ENCODE results near the gene CAPS2.

CAPS2 gene

DNA sequence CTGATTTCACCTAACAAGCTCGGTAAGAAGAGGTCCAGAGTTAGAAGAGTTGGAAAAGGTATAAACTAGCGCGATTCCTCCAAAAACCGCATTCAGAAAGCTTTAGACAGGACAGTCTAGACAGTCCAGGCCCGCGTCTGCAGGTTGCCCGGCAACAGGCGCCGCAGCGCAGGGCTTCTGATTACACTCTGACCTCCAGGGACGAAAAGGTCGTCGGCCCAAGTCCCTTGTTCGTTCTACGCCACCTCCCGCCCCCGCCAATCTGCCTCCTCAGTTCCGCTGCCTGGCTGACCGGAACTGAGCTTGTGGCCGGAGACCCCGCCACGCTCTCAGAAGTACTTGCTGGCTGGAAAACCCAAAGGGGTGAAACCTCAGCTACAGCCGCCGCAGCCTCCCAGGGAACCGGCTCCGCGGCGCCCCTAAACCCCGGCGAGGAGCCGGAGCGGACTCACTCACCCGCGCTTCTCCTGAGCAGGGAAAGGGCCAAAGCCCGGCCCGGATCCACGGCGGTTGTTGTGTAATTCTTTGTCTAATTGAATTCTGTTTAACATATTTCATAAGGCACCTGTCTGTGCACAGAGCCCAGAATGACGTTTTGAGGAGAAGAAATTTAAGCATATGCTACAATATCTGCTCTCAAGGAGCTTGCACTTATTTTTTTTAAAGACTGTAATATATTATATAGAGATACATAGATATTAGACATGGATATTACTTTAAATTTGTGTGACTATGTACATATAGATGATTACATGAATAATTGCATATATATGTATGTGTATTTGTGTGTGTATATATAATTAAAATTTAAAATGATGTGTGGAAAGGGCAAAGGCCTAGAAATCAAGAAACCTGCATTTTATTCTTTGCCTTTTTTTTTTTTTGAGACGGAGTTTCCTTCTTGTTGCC lies at the start of gene CAPS2 (continued):
- TF ChIP-seq, protein P1, sequence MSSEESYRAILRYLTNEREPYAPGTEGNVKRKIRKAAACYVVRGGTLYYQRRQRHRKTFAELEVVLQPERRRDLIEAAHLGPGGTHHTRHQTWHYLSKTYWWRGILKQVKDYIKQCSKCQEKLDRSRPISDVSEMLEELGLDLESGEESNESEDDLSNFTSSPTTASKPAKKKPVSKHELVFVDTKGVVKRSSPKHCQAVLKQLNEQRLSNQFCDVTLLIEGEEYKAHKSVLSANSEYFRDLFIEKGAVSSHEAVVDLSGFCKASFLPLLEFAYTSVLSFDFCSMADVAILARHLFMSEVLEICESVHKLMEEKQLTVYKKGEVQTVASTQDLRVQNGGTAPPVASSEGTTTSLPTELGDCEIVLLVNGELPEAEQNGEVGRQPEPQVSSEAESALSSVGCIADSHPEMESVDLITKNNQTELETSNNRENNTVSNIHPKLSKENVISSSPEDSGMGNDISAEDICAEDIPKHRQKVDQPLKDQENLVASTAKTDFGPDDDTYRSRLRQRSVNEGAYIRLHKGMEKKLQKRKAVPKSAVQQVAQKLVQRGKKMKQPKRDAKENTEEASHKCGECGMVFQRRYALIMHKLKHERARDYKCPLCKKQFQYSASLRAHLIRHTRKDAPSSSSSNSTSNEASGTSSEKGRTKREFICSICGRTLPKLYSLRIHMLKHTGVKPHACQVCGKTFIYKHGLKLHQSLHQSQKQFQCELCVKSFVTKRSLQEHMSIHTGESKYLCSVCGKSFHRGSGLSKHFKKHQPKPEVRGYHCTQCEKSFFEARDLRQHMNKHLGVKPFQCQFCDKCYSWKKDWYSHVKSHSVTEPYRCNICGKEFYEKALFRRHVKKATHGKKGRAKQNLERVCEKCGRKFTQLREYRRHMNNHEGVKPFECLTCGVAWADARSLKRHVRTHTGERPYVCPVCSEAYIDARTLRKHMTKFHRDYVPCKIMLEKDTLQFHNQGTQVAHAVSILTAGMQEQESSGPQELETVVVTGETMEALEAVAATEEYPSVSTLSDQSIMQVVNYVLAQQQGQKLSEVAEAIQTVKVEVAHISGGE (tag by site-specific recombination; conservative IDR thresholded peaks at IDR 0.05; ENCODE audit: low read depth) = no peak
- TF ChIP-seq ZNF677 (tag by site-specific recombination; IDR thresholded peaks at IDR 0.05) = no peak
- no peak for TF ChIP-seq ZNF596 (tag by site-specific recombination; IDR thresholded peaks at IDR 0.05)
- TF ChIP-seq, protein P2, sequence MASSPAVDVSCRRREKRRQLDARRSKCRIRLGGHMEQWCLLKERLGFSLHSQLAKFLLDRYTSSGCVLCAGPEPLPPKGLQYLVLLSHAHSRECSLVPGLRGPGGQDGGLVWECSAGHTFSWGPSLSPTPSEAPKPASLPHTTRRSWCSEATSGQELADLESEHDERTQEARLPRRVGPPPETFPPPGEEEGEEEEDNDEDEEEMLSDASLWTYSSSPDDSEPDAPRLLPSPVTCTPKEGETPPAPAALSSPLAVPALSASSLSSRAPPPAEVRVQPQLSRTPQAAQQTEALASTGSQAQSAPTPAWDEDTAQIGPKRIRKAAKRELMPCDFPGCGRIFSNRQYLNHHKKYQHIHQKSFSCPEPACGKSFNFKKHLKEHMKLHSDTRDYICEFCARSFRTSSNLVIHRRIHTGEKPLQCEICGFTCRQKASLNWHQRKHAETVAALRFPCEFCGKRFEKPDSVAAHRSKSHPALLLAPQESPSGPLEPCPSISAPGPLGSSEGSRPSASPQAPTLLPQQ (tag by site-specific recombination; IDR thresholded peaks at IDR 0.05) = peak; percentile 68; the same call in 1 of the 2 replicates
- TF ChIP-seq, protein P3, sequence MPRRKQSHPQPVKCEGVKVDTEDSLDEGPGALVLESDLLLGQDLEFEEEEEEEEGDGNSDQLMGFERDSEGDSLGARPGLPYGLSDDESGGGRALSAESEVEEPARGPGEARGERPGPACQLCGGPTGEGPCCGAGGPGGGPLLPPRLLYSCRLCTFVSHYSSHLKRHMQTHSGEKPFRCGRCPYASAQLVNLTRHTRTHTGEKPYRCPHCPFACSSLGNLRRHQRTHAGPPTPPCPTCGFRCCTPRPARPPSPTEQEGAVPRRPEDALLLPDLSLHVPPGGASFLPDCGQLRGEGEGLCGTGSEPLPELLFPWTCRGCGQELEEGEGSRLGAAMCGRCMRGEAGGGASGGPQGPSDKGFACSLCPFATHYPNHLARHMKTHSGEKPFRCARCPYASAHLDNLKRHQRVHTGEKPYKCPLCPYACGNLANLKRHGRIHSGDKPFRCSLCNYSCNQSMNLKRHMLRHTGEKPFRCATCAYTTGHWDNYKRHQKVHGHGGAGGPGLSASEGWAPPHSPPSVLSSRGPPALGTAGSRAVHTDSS (tag by site-specific recombination; IDR thresholded peaks at IDR 0.05) = no peak
- peak; percentile 25 for TF ChIP-seq SP2 (tag by site-specific recombination; IDR thresholded peaks at IDR 0.05)
- TF ChIP-seq, protein P4, sequence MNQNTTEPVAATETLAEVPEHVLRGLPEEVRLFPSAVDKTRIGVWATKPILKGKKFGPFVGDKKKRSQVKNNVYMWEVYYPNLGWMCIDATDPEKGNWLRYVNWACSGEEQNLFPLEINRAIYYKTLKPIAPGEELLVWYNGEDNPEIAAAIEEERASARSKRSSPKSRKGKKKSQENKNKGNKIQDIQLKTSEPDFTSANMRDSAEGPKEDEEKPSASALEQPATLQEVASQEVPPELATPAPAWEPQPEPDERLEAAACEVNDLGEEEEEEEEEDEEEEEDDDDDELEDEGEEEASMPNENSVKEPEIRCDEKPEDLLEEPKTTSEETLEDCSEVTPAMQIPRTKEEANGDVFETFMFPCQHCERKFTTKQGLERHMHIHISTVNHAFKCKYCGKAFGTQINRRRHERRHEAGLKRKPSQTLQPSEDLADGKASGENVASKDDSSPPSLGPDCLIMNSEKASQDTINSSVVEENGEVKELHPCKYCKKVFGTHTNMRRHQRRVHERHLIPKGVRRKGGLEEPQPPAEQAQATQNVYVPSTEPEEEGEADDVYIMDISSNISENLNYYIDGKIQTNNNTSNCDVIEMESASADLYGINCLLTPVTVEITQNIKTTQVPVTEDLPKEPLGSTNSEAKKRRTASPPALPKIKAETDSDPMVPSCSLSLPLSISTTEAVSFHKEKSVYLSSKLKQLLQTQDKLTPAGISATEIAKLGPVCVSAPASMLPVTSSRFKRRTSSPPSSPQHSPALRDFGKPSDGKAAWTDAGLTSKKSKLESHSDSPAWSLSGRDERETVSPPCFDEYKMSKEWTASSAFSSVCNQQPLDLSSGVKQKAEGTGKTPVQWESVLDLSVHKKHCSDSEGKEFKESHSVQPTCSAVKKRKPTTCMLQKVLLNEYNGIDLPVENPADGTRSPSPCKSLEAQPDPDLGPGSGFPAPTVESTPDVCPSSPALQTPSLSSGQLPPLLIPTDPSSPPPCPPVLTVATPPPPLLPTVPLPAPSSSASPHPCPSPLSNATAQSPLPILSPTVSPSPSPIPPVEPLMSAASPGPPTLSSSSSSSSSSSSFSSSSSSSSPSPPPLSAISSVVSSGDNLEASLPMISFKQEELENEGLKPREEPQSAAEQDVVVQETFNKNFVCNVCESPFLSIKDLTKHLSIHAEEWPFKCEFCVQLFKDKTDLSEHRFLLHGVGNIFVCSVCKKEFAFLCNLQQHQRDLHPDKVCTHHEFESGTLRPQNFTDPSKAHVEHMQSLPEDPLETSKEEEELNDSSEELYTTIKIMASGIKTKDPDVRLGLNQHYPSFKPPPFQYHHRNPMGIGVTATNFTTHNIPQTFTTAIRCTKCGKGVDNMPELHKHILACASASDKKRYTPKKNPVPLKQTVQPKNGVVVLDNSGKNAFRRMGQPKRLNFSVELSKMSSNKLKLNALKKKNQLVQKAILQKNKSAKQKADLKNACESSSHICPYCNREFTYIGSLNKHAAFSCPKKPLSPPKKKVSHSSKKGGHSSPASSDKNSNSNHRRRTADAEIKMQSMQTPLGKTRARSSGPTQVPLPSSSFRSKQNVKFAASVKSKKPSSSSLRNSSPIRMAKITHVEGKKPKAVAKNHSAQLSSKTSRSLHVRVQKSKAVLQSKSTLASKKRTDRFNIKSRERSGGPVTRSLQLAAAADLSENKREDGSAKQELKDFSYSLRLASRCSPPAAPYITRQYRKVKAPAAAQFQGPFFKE (tag by site-specific recombination; IDR thresholded peaks at IDR 0.05; ENCODE audit: borderline replicate concordance) = no peak
- TF ChIP-seq, protein P5, sequence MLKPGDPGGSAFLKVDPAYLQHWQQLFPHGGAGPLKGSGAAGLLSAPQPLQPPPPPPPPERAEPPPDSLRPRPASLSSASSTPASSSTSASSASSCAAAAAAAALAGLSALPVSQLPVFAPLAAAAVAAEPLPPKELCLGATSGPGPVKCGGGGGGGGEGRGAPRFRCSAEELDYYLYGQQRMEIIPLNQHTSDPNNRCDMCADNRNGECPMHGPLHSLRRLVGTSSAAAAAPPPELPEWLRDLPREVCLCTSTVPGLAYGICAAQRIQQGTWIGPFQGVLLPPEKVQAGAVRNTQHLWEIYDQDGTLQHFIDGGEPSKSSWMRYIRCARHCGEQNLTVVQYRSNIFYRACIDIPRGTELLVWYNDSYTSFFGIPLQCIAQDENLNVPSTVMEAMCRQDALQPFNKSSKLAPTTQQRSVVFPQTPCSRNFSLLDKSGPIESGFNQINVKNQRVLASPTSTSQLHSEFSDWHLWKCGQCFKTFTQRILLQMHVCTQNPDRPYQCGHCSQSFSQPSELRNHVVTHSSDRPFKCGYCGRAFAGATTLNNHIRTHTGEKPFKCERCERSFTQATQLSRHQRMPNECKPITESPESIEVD (tag by site-specific recombination; IDR thresholded peaks at IDR 0.05) = 0 out of 2 replicates have a peak, but pooled peaks have one; percentile 19
- 0 out of 2 replicates have a peak, but pooled peaks have one; percentile 26 for TF ChIP-seq ZNF768 (tag by site-specific recombination; IDR thresholded peaks at IDR 0.05)
- TF ChIP-seq ZFP41 (tag by site-specific recombination; IDR thresholded peaks at IDR 0.05; ENCODE audit: borderline replicate concordance) = no peak
- TF ChIP-seq ZFP69B (tag by site-specific recombination; IDR thresholded peaks at IDR 0.05) = peak; percentile 50; the same call in 1 of the 2 replicates
- TF ChIP-seq ZNF121 (tag by site-specific recombination; IDR thresholded peaks at IDR 0.05) = no peak
- TF ChIP-seq, protein P6, sequence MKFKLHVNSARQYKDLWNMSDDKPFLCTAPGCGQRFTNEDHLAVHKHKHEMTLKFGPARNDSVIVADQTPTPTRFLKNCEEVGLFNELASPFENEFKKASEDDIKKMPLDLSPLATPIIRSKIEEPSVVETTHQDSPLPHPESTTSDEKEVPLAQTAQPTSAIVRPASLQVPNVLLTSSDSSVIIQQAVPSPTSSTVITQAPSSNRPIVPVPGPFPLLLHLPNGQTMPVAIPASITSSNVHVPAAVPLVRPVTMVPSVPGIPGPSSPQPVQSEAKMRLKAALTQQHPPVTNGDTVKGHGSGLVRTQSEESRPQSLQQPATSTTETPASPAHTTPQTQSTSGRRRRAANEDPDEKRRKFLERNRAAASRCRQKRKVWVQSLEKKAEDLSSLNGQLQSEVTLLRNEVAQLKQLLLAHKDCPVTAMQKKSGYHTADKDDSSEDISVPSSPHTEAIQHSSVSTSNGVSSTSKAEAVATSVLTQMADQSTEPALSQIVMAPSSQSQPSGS (tag by site-specific recombination; IDR thresholded peaks at IDR 0.05; ENCODE audit: low read depth) = no peak
- TF ChIP-seq, protein P7, sequence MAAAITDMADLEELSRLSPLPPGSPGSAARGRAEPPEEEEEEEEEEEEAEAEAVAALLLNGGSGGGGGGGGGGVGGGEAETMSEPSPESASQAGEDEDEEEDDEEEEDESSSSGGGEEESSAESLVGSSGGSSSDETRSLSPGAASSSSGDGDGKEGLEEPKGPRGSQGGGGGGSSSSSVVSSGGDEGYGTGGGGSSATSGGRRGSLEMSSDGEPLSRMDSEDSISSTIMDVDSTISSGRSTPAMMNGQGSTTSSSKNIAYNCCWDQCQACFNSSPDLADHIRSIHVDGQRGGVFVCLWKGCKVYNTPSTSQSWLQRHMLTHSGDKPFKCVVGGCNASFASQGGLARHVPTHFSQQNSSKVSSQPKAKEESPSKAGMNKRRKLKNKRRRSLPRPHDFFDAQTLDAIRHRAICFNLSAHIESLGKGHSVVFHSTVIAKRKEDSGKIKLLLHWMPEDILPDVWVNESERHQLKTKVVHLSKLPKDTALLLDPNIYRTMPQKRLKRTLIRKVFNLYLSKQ (tag by site-specific recombination; IDR thresholded peaks at IDR 0.05; ENCODE audit: borderline replicate concordance) = no peak
- peak; percentile 61; the same call in 1 of the 2 replicates for TF ChIP-seq ZNF561 (tag by site-specific recombination; IDR thresholded peaks at IDR 0.05; ENCODE audit: borderline replicate concordance)
- no peak for TF ChIP-seq ZNF157 (tag by site-specific recombination; IDR thresholded peaks at IDR 0.05)
- no peak for TF ChIP-seq ZNF510 (tag by site-specific recombination; IDR thresholded peaks at IDR 0.05; ENCODE audit: insufficient replicate concordance)
- TF ChIP-seq, protein P8, sequence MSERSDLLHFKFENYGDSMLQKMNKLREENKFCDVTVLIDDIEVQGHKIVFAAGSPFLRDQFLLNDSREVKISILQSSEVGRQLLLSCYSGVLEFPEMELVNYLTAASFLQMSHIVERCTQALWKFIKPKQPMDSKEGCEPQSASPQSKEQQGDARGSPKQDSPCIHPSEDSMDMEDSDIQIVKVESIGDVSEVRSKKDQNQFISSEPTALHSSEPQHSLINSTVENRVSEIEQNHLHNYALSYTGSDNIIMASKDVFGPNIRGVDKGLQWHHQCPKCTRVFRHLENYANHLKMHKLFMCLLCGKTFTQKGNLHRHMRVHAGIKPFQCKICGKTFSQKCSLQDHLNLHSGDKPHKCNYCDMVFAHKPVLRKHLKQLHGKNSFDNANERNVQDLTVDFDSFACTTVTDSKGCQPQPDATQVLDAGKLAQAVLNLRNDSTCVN (tag by site-specific recombination; optimal IDR thresholded peaks at IDR 0.05) = peak; percentile 40
